Kidney capillary endothelial cell (primary cell): ENCODE data around the gene CYTH2.
A peak's percentile ranks its signal among the peaks of the same experiment; 100 is the strongest.

Source experiments
- DNase-seq: peaks from one replicate; pipeline ENCODE4 v3.0.0-alpha.2; 2018; ENCODE audit warnings: low spot score

CYTH2 gene, protein sequence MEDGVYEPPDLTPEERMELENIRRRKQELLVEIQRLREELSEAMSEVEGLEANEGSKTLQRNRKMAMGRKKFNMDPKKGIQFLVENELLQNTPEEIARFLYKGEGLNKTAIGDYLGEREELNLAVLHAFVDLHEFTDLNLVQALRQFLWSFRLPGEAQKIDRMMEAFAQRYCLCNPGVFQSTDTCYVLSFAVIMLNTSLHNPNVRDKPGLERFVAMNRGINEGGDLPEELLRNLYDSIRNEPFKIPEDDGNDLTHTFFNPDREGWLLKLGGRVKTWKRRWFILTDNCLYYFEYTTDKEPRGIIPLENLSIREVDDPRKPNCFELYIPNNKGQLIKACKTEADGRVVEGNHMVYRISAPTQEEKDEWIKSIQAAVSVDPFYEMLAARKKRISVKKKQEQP

GRCh38 chr19:48469289-48469881, at the start of gene CYTH2:
TSS of gene CYTH2 (plus strand) at chr19:48469369. CDS start at chr19:48469508, 139 bp downstream.
- DNase-seq, result peak; percentile 76

- no peak for DNase-seq
Observed at GRCh38 chr19:48421548-48421947, 47.6 kb upstream of the CYTH2 start.

GRCh38 chr19:48424694-48425219, 44.4 kb upstream of the CYTH2 start:
- DNase-seq, result peak; percentile 69

- DNase-seq, result no peak
Observed at GRCh38 chr19:48428670-48429069, 40.5 kb upstream of the CYTH2 start.

DNA sequence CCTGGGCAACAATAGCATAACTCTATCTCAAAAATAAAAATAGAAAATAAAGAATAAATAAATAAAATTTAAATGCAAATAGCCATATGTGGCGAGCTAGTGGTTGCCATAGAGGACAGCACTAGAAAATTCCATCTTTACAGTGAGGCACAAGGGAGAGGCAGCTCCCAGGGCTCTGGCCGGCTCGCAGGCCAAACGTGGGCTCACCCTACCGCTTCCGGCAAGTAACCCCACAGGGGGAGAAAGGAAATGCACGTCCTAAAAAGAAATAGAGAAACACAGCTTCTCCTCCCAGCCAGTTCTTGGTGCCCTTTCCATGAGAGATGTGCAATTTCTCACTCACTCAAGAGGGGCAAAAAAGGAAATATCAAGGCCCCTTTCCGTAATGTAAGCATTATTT, 35.8 kb upstream of the CYTH2 start:
- DNase-seq, result no peak

GRCh38 chr19:48436586-48436985, 32.6 kb upstream of the CYTH2 start:
- DNase-seq, result no peak

- no peak for DNase-seq
Observed at GRCh38 chr19:48441360-48442050, 27.7 kb upstream of the CYTH2 start.

DNA sequence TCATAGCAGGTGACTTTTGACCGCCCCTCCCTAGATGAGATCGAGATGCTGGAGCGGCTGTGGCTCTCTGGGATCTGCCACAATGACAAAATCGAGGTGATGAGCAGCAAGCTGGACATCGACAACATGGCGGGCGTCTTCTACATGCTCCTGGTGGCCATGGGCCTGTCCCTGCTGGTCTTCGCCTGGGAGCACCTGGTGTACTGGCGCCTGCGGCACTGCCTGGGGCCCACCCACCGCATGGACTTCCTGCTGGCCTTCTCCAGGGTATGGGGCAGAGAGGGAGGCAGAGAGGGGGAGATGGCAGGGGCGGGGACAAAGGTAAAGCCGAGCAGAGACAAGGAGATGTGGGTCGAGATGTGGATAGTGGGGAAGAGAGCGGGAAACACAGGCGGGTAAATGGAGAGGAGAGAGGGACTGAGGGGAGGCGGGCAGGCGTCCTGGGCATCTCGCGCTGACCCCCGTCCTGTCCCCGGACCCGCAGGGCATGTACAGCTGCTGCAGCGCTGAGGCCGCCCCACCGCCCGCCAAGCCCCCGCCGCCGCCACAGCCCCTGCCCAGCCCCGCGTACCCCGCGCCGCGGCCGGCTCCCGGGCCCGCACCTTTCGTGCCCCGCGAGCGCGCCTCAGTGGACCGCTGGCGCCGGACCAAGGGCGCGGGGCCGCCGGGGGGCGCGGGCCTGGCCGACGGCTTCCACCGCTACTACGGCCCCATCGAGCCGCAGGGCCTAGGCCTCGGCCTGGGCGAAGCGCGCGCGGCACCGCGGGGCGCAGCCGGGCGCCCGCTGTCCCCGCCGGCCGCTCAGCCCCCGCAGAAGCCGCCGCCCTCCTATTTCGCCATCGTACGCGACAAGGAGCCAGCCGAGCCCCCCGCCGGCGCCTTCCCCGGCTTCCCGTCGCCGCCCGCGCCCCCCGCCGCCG, 26.8 kb upstream of the CYTH2 start:
- DNase-seq, result no peak

DNA sequence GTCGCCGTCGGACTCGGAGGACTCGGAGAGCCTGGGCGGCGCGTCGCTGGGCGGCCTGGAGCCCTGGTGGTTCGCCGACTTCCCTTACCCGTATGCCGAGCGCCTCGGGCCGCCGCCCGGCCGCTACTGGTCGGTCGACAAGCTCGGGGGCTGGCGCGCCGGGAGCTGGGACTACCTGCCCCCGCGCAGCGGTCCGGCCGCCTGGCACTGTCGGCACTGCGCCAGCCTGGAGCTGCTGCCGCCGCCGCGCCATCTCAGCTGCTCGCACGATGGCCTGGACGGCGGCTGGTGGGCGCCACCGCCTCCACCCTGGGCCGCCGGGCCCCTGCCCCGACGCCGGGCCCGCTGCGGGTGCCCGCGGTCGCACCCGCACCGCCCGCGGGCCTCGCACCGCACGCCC, 25.9 kb upstream of the CYTH2 start:
- no peak for DNase-seq

DNA sequence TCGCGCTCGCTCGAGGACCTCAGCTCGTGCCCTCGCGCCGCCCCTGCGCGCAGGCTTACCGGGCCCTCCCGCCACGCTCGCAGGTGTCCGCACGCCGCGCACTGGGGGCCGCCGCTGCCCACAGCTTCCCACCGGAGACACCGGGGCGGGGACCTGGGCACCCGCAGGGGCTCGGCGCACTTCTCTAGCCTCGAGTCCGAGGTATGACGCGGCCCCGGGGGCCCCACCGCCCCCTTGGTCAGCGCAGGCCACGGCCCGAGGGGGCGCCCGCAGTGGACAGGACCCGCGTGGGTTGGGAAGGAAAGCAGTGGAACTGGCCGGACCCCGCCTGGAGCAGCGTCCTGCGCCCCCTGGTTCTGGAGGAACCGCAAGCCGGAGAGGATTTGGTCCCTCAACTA, 25.4 kb upstream of the CYTH2 start:
- DNase-seq, result no peak

DNA sequence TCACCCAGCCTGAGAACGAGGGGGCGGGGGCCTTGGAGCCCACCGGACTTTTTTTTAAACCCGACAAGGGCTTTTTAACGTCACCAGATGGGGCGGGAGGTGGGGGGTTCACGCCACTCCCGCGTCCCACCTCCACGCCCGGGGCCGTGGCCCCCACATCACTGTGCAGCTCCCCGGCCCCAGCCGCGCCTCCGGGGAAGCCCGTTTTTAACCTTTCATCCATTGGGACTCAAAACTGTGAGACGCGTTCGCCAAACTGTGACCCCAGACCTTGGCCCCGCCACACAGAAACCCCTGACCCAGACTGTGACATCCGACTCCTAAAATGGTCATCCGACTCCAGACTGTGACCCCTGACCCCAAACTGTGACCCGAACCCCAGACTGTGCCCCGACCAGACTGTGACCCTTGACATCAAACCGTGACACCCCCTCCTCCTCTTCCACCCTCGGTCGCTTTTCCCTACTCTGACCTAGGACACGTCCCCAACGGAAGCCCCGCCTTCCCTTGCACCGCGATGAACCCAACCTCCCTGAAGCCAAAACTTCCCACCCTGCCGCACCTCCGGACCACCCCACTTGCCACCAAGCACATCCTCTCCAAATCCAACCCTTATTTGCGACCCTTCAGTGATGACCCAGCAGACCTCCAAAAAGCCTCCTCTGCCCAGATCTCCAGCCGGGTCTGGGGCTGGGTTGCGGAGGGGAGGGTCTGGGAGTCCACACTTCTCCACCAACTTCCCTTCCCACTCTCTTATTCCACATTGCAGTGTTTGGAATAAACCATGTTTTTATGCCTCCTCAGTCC, 24.8 kb upstream of the CYTH2 start:
- no peak for DNase-seq

DNA sequence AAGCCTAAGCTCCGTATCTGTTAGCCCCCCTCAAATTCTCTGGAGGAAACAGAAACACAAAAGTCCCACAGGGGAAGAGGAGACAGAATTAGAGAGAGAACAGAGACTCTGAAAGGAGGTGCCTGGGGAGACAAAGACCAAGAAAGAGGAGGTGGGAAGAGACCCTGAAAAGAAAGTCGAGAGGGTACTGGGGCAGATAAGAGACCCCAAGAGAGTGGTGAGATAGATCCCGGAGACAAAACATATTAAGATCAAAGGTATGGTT, 24.3 kb upstream of the CYTH2 start:
- no peak for DNase-seq

- peak; percentile 93 for DNase-seq
Observed at GRCh38 chr19:48445256-48445605, 23.9 kb upstream of the CYTH2 start.

GRCh38 chr19:48445606-48446481, 23.3 kb upstream of the CYTH2 start, which contains the start of gene GRWD1:
TSS of gene GRWD1 (plus strand) at chr19:48445983. CDS start at chr19:48446006, 23 bp downstream.
- peak; percentile 94 for DNase-seq

GRCh38 chr19:48446579-48446978, 22.6 kb upstream of the CYTH2 start:
- DNase-seq, result no peak

GRCh38 chr19:48448563-48448962, 20.6 kb upstream of the CYTH2 start:
- no peak for DNase-seq

DNA sequence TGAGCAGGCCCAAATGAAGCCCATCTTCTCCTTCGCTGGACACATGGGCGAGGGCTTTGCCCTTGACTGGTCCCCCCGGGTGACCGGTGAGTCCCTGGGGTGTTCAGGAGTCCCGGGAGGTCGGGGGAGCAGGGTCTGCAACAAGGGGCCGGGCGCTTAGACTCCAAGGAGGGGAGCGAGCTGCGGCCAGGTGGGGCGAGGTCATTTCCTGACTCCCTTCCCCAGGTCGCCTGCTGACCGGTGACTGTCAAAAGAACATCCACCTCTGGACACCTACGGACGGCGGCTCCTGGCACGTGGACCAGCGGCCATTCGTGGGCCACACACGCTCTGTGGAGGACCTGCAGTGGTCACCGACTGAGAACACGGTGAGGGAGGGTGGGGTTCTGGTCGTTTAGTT, 18.7 kb upstream of the CYTH2 start:
- no peak for DNase-seq

GRCh38 chr19:48450863-48451262, 18.3 kb upstream of the CYTH2 start:
- no peak for DNase-seq

- DNase-seq, result no peak
Observed at GRCh38 chr19:48451624-48452023, 17.5 kb upstream of the CYTH2 start.
